NAMALWA (cell line): Measurements from ENCODE around the gene GRID1.
"Not testable (repeated sequence)": the region's sequence is repeated elsewhere in the genome, so short reads cannot be mapped to it uniquely, and the experiment has no call there.

Experiments used
- DNase-seq: peaks from one replicate; pipeline ENCODE4 v3.0.0-alpha.2; 2015; ENCODE audit warnings: low spot score

Gene GRID1

DNA sequence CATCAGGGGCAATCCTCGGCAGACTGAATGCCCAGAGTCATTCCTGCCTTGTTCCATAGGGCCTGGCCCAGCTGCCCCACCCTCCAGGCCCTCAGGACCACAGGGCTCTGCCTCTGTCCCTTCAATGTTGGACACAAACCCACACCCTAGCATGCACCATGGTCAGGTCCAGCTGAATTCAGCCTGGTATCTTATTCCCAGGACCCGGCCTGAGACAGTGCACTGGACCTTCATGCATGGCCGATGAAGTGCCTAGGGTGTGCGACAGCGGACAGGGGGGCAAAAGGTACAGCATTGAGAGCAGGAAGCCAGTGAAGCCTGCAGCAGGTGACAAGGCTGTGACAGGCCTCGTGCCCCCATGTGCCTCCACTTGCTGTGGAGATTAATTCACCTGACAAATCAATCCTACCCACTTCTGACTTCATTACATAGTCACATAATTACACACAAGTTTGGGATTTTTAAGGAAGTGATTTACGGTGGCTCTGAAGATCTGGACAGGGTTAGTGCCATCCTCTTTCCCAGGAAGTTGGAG, 261.9 kb downstream of the GRID1 start:
- no peak for DNase-seq

DNA sequence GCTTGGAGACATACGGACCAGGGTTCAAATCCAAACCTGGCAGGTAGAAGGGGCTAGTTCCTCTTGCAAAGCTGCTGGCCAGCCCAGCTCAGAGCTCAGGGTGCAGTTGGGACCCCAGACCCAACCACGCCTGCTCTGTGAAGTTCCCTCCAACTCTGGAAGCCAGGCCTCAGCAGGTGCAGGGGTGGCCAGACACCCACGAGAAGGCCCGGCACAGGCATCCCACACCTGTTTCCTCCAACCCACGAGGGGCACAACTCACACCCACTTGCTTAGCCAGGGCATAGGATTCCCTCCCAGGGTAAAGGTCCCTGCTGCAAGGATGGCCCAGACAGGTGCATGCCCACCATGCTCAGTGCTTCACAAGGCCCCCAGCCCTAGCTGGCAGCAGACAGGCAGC, 262.4 kb downstream of the GRID1 start:
- no peak for DNase-seq

DNA sequence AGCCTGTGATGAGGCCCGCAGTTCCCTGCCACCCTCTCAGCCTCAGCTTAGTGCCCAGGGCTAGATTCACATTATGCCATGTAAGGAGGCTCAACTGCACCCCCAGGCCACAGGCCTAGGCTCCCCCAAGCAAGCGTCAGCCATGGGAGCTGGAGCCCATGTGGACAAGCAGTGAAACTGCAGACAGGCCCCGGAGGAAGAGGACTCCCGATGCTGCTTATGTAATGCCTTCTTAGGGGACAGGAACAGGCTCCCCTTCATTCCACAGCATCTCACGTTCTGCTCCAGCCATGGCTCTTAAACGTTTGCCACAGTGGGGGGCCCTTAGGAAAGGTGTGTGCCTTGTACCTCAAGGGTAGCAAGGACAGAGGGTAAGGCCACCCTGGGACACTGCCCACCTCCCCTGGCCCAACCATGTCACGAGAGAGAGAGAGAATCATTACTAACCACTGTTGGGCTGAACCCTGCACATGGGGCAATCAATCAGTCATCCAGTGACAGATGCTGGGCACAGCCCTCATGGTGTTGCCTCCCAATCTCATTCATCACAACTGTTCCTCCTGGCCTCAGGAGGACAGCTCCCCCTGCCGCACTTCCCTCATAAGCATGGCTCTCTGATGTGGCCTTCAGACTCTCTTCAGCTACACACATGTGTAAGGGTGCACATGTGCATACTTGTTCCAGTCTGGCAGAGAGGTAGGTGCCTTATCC, 263.0 kb downstream of the GRID1 start:
- no peak for DNase-seq

DNA sequence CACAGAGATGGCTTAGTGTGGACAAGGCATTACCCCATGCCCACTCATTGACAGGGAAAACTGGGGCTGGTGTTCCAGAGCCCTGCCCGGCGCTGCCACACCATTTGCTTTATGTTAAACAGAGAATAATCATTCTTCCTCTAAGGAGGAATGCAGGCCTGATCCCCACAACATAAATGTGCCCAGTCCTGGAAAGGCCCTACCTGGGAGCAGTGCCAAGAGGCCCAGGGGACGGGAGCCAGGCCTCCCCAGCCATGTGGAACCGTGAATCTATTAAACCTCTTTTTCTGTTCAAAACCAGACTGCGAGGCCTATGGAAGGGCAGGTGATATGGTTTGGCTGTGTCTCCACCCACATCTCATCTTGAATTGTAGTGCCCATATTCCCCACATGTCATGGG, 264.1 kb downstream of the GRID1 start:
- DNase-seq: no peak

DNA sequence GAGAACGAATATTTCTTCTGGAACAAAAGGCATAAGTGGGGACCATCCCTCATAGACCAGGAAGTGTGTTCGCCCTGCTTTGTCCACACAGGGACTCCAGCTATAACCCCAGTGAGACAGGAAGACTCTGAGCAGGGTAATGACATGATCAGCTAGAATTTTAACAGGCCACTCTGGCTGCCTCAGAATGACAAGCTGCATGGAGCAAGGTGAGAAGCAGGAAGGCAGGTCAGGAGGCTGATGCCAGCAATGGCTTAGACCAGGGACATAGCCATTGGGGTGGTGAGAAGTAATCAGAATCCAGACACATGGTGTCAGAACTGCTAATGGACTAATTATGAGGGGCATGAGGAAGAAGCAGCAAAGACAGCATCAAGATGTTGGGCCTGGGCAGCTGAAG, 264.6 kb downstream of the GRID1 start:
- no peak for DNase-seq

DNA sequence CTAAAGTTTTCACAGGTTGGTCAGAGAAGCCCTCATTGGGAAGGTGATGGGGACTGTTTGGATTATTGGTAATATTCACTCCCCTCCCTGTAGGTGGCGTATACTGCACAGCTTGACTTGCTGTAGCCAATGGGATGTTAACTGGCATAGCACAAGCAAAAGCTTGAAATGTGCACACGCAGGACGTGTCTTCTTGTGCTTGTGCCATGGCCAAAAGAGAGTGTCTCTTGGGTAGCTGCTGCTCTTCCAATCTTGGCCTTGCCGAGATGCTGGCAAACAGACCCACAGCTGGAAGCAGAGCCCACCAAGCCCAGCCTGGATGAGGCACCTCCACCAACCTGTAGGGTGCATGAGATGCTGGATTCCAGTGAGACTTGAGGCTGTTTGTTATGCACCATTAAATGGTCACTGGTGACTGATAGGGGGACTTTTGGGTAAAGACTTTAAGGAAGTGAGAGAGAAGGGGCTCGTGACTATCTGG, 266.0 kb downstream of the GRID1 start:
- peak; percentile 64 for DNase-seq

DNA sequence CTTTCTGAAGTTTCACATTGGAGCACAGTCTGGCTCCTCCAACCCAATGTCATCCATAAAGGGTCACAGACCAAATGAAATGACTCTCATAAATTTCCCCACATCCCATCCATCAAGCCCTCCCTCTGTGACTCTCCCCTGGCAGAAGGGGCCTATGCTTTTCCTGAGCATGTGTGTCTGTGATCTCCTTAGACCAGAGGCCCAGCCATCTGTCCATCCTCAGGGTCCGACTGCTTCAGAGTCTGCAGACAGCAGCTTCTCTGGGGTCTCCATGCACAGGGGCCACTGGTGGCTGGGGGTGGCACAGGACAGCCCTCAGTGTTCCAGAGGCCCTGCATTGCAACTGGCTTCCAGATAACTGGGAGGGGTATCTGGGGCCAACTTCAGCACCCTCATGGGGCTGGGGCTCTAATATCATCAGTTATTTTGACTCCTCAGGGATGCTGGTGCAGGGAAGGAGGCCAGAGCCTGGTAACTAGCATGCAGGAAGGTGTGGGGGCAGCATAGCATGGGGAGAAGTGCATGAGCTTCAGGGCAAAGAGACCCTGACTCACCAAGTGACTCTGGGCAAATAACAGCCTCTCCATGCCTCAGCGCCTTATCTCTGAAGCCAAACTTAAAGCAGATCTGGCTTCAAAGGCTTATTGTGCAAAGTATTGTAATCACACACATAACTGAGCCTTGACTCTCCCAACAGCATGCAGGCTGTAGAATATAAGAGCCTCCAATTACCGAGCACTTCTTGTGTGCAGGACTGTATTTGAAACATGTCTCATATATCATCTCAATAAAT, 266.9 kb downstream of the GRID1 start:
- no peak for DNase-seq

DNA sequence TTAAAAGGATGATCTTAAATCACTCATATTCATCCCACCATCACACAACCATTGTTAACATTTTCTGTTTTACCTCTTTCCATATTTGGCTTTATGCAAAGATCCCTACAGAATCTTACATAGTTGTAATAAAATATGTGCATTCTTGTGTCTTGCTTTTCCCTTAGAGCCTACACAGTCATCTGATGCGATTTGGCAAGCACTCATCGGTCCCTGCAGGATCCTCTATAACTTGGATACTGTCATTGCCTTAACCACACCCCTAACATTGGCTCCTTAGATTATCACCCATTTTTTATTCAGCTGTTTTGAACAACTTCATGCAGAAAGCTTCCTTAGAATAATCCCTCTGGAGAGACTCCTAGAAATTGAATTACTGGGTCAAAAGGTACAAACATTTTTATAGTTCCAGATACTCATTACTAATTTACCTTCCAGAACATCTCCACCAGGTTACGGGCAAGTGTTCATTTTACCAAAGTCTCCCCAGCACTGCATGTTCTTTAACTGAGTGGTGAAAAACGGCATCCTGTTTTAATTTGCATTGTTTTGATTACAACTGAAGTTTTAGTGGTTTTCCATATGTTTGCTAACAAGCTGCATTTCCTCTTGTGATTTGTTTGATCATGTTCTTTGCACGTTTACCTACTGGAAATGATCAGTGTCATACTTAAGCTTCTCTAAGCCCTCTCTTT, 268.3 kb downstream of the GRID1 start:
- DNase-seq: no peak

DNA sequence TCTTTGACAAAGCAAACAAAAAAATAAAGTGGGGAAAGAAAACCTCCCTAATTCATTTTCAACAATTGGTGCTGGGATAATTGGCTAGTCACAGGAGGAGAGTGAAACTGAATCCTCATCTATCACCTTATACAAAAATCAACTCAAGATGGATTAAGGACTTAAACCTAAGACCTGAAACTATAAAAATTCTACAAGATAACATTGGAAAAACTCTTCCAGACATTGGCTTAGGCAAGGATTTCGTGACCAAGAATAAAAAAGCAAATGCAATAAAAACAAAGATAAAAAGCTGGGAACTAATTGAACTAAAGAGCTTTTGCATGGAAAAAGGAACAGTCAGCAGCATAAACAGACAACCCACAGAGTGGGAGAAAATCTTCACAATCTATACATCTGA, 271.5 kb downstream of the GRID1 start:
- DNase-seq: not testable (repeated sequence)

DNA sequence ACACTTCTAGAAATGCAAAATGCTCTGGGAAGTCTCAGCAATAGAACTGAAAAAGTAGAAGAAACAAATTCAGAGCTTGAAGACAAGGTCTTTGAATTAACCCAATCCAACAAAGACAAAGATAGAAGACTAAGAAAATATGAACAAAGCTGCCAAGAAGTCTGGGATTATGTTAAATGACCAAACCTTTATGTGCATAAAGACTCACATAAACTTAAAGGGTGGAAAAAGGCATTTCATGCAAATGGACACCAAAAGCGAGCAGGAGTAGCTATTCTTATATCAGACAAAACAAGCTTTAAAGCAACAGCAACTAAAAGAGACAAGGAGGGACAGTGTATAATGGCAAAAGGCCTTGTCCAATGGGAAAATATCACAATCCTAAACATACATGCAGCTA, 274.3 kb downstream of the GRID1 start:
- DNase-seq: not testable (repeated sequence)

DNA sequence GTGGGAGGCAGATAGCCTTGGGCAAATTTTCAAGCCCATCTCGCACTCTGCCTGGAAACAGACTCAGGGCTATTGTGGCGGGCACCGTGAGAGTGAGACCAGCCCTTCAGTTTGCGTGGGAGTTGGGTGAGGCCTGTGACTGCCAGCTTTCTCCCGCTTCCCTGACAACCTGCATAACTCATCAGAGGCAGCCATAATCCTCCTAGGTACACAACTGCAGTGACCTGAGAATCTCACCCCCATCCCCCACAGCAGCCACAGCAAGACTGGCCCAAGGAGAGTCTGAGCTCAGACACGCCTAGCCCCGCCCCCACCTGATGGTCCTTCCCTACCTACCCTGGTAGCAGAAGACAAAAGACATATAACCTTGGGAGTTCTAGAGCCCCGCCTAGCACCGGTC, 275.4 kb downstream of the GRID1 start:
- DNase-seq: no peak

DNA sequence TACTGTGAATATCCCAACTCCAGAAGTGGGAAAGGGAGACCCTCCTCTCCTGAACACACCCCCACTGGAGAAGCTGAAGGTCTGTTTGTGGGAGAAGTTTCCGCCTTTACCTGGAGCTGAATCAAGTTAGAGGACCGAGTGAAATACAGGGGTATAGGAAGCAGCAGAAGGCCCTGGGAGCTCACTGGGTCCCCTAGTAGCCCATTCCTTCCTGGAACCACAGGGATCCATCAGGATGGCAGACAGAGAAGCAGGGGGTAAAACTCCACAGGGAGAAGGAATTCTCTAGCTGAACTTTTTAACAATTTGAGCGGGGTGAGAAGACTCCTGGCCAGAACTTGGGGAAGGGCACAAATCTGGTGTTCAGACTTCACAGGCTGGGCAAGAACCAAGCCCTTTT, 275.8 kb downstream of the GRID1 start:
- no peak for DNase-seq

DNA sequence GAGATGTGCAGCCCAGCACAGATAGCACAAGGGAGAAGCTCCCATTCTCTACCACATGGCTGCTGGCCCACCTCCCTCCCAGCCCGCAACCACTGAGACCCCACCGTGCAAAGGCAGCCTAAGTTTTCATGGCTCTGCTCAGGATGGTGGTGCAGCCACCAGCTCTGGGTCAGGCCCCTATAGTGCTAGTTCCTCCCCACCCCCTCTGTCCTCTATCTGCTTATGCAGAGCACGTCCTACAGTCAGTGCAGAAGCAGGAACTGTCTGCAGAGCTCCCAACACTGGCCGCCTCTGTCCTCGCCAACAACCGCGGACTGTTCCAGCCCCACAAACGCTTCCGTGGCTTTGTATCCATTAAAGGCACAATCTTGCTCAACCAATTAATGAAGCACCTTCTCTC, 278.9 kb downstream of the GRID1 start:
- no peak for DNase-seq

DNA sequence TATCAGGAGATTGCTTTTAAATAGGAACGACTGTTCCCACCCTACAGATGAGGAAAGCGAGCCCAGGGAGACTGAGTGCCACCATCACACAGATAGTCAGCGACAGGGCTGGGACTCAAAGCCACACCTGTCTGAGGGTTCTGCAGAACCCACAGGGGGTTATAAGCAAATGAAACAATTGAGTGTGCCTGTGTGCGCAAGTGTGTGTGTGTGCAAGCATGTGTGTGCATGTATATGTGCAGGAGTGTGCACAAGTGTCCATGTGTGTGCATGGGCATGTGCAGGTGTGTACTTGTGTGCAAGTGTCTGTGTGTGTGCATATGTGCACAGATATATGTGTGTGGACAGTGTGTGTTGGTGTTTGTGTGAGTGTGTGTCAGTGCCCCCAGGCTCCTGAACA, 280.2 kb downstream of the GRID1 start:
- DNase-seq: no peak

DNA sequence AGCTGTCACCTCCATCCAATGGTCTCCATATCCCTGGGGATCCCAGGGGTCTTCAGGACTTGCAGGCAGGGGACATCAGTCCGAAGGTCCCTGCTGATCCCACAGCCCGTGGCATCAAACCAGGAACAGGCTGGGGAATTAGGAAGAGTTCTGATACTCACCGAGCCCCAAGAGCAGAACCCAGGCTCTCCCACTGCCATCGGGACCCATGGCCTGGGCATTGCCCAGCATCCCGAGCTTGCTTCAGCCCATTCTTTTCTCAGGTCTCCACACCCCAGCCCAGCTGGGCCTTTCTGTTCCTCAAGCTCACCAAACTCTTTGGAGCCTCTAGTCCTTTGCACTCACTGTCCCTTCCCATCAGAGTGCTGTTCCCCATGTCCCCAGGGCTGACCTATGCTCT, 280.9 kb downstream of the GRID1 start:
- no peak for DNase-seq

DNA sequence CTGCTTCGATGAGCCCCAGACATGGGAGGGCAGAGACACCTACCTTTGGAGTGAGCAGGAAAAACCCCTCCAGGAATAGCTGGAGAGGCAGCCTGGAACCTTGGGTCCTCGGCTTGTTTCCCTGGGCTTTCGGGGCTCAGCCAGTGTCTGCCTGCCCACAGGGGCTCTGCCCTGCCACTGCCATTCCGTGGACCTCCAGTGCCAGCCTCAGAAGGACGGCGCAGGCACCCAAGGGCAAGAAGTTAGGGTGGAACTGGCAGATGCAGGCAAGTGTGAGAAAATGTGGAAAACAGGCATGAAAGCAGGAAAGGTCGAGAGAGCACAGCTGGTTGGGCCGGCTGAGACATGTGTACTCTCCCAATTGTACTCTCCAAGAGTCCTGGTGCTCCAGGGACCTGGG, 281.5 kb downstream of the GRID1 start:
- DNase-seq: no peak

DNA sequence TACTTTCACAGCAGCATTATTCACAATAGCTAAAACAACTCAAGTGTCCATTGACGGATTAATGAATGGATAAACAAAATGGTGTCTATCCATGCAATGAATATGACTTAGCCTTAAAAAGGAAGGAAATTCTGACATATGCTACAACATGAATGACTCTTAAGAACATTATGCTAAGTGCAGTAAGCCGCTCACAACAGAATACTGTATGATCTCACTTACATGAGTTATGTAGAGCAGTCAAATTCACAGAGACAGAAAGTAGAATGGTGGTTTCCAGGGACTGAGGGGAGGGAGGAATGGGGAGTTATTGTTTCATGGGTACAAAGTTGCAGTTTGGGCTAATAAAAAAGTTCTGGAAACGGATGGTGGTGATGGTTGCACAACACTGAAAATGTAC, 282.0 kb downstream of the GRID1 start:
- no peak for DNase-seq

DNA sequence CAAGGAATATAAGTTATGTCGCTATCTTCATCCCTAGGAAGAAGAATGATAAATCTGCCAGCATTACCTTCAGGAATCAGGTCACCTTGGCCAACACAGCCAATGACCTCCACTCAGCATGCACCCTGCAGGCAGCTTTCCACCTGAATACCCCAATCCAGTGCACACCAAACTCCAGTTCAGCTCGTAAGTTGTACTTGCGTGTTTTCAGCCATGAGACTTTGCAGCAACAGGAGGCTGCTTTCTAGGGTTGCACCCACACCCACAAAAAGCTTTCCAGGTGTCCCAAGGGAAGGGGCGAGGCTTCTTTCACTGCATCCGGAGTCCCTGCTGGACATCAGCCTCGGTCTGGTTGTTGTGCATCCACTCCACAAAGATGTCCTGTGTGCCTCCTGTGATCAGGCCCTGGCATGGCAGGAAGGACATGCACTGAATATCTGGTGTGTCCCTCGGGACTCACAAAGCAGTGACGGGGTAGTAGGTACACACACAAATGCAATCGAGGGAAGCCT, 282.9 kb downstream of the GRID1 start:
- no peak for DNase-seq

DNA sequence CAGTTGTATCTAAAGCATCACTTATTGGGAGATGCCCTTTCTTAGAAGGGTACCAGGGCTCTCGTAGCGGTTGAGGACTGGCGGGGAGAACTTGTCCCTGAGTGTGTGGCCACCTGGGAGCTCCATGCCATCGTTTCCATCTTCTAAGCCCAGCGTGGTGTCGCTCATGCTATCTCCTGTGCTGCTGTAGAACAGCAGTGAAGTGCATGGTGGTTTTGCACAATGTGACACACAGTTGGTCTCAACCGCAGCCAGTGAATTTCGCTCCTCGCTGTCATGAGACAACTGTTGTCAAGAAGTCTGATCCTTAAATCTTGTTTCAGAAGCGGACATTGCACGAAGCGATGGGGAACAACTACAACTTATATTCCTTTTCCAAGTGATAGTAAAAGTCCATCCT, 283.4 kb downstream of the GRID1 start:
- no peak for DNase-seq

DNA sequence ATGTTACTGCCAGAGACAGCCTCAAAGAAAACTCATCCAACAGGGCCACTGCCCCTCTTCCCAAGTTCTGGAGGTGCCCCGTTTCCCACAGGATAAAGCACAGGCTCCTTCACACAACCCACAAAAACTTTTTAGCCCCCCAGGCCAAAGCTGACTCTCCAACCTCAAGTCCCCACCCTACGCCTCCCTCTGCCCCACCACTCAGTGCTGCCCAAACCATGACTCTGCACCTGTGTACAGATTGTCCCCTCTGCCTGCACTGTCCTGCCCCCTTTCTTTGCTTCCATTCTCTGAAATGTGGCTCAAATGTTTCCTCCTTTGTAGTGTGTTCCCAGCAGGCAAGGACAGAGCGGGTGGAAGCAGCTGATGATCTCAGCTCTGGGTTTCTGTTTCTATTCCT, 284.0 kb downstream of the GRID1 start:
- DNase-seq: no peak

DNA sequence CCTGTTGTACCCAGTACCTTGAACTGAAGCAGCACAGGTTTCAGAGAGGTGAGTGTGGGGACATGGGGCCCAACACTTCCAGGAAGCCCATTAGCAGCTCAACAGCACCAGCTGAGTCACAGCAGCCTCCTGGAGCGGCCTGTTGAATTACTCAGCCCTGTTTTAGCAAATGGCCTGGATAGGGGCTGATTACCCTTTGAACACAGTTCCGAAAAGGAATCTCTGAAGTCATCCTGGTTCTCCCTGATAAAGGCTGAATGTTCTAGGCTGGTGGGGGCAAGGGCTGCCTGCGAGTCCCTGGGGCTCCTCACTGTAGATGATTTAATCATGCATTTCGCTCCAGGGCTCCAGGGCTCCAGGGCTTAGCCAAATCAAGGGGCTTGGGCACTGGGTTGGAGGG, 287.5 kb downstream of the GRID1 start:
- DNase-seq: no peak

DNA sequence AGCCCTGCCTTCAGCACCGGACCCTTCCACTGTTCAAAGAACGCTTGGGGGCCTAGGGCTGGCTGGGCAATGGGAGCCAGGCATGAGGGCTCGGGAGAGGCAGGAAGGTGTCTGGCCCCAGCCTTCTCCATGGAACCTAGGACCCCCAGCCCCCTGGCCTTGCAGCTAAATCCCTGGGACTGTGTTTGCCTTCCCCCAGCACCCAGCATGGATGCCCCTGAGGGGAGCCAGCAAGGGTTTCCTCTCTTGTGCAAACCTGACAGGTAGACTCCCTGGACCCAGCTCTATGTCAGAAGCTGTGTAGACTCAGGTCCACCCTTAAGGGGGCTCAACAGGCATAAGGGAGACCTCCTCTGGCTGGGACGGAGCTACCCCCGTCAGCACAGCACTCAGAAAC, 288.0 kb downstream of the GRID1 start:
- DNase-seq: no peak
